ENCODE measurements around the gene GGA3.
A peak's percentile ranks its signal among the peaks of the same experiment; 100 is the strongest.
"Not testable (repeated sequence)": the region's sequence is repeated elsewhere in the genome, so short reads cannot be mapped to it uniquely, and the experiment has no call there.

Gene GGA3

GRCh38 chr17:75261336-75262111 is at the start of gene GGA3, which contains the start of gene MRPS7:
TSS of gene GGA3 (minus strand) at chr17:75261606. CDS start at chr17:75261587, 19 bp downstream.
TSS of gene MRPS7 (plus strand) at chr17:75261879. CDS start at chr17:75261901, 22 bp downstream.
- DNase-seq, result peak; percentile 94

- no peak for DNase-seq
Measured at GRCh38 chr17:75308732-75309629, 47.6 kb upstream of the GGA3 start.

GRCh38 chr17:75307957-75308731 is 46.7 kb upstream of the GGA3 start:
- DNase-seq, result no peak

- peak; percentile 62 for DNase-seq
Measured at GRCh38 chr17:75301502-75302206, 40.2 kb upstream of the GGA3 start.

- DNase-seq, result peak; percentile 44
Measured at GRCh38 chr17:75301049-75301448, 39.6 kb upstream of the GGA3 start.

GRCh38 chr17:75300280-75300679 is 38.9 kb upstream of the GGA3 start:
- no peak for DNase-seq

- peak; percentile 54 for DNase-seq
Measured at GRCh38 chr17:75295201-75296158, 34.1 kb upstream of the GGA3 start.

- DNase-seq, result peak; percentile 49
Measured at GRCh38 chr17:75292810-75293448, 31.5 kb upstream of the GGA3 start.

- DNase-seq, result peak; percentile 74
Measured at GRCh38 chr17:75289832-75290337, 28.5 kb upstream of the GGA3 start.

- peak; percentile 98 for DNase-seq
Measured at GRCh38 chr17:75289115-75289831, 27.9 kb upstream of the GGA3 start, which contains the start of gene SLC25A19. TSS of gene SLC25A19 (minus strand) at chr17:75289433. CDS start at chr17:75286764, 2,669 bp downstream.

GRCh38 chr17:75288770-75289114 is 27.3 kb upstream of the GGA3 start:
- no peak for DNase-seq

GRCh38 chr17:75288359-75288758 is 27.0 kb upstream of the GGA3 start:
- DNase-seq, result no peak

- DNase-seq, result no peak
Measured at GRCh38 chr17:75287221-75287620, 25.8 kb upstream of the GGA3 start.

- no peak for DNase-seq
Measured at GRCh38 chr17:75285123-75285522, 23.7 kb upstream of the GGA3 start.

- not testable (repeated sequence) for DNase-seq
Measured at GRCh38 chr17:75280189-75280588, 18.8 kb upstream of the GGA3 start.

- DNase-seq, result no peak
Measured at GRCh38 chr17:75277664-75278071, 16.3 kb upstream of the GGA3 start.

GRCh38 chr17:75273977-75274708 is 12.7 kb upstream of the GGA3 start:
- no peak for DNase-seq

- DNase-seq, result no peak
Measured at GRCh38 chr17:75272848-75273184, 11.4 kb upstream of the GGA3 start.

All from CD4-positive, alpha-beta T cell treated with Interleukin-15 for 1 hour (primary cell).